ENCODE results near the gene PPFIA2.

- no peak for TF ChIP-seq CTCF (conservative IDR thresholded peaks at IDR 0.05)
- TF ChIP-seq ZFX (IDR thresholded peaks at IDR 0.05) = no peak
These were observed 317.5 kb downstream of the PPFIA2 start for GRCh38 chr12:81441629-81442028.
